ENCODE results near the gene FSD1.

DNA sequence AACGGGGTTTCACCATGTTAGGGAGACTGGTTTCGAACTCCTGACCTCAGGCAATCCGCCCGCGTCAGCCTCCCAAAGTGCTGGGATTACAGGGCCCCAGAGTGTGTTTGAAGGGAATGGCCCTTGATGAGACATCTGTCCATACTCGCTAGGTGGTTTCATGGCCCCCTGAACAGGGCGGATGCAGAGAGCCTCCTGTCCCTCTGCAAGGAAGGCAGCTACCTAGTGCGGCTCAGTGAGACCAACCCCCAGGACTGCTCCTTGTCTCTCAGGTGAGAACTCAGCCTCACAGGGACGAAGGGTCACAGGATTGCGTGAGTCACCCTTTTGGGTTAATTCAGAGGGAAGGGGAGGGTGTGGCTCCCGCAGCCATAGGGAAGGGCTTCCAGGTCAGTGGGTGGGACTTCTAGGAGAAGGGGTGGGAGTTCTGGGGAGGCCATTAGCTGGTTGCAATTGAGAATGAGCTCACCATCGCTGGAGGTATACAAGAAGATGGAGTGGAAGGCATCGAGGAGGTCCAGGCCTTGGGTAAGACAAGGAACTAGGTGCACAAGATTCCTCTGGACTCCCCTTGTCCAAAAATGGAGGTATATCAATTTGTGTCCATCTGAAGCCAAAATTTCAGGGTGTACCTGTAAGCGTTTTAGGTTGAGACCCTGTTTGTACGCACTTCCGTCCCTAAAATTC, 16.2 kb upstream of the FSD1 start:
- no peak for TF ChIP-seq POLR2AphosphoS5 (IDR thresholded peaks at IDR 0.05; ENCODE audit: low read depth, low read length)
- no peak for TF ChIP-seq TAF1 (IDR thresholded peaks at IDR 0.05; ENCODE audit: borderline replicate concordance, insufficient read depth, low read length)

Measured in PFSK-1 (cell line).